Mucosa of descending colon (tissue), 3 donors: Measurements from ENCODE around the gene HDAC8. TPM values are rescaled to one million over a fixed set of nuclear protein-coding genes. Genes with fewer than 3 reads are reported as not detected.
"Not testable (repeated sequence)": the region's sequence is repeated elsewhere in the genome, so short reads cannot be mapped to it uniquely, and the experiment has no call there.

Source experiments
- ATAC-seq: fragments of 200-7000 bp; cut with Tn5 transposase; one replicate; pipeline ENCODE4 v1.9.1; 2020; ENCODE audit warnings: mild to moderate bottlenecking, moderate library complexity
- DNase-seq, 3 donors: peaks; one replicate each; pipeline ENCODE4 v3.0.0-alpha.2; 2020
- H3K36me3 ChIP-seq: fragments of 200-600 bp; one replicate; pipeline ENCODE4 v1.8.0; 2021; ENCODE audit warnings: low read depth, mild to moderate bottlenecking
- H3K4me1 ChIP-seq: fragments of 200-600 bp; one replicate; pipeline ENCODE4 v1.8.0; 2021; ENCODE audit warnings: low read depth, mild to moderate bottlenecking
- H3K4me3 ChIP-seq: fragments of 200-600 bp; one replicate; pipeline ENCODE4 v1.8.0; 2021; ENCODE audit warnings: mild to moderate bottlenecking
- H3K9me3 ChIP-seq: fragments of 200-600 bp; one replicate; pipeline ENCODE4 v1.8.0; 2021; ENCODE audit warnings: mild to moderate bottlenecking
- CTCF ChIP-seq: fragments of 200-600 bp; IDR thresholded peaks from one replicate; pipeline ENCODE4 v1.8.0; 2022; ENCODE audit warnings: antibody characterized with exemption, mild to moderate bottlenecking
- intact Hi-C, 2 donors: fragments of 100-400 bp; cut with DNase I in 1 of 2; cut with micrococcal nuclease in 1 of 2; formaldehyde crosslinking; loops; one replicate each; pipeline versions ENCODE4 v1.11.0 to v1.11.1; 2022; cut with DNase I, micrococcal nuclease
- total RNA-seq, 3 donors: library from RNA; stranded (reverse); fragmentation: NEBNext Ultra II Directional in 2 of 3; extraction: Animal tissue kit (Norgen Biotek cat#: 25700) in 2 of 3; gene quantifications; one replicate each; pipeline versions ENCODE4 v1.2.1 to v1.2.4, GENCODE V29; 2021 to 2023
- donor health status: DM: no; HTN: no; CAD: no; lungs with moderate emphysema.
- donor health status: DM: no; HTN: no; CAD: no.
- donor health status: DM: no; HTN: yes; CAD: no.

Gene HDAC8
- total RNA-seq, 3 donors from 2014 or later, result 24.4 to 29.4 (median 28.5) TPM

GRCh38 chrX:72526534-72527508 lies 45.8 kb downstream of the HDAC8 start:
- H3K9me3 ChIP-seq, result no peaks in the 10 kb centered on the region
- ATAC-seq, result no peak
- intact Hi-C loops, result no loop called here
- H3K4me1 ChIP-seq, result no peaks in the 10 kb centered on the region
- DNase-seq, result no peak
- no peak for TF ChIP-seq CTCF
- no peak overlapping the region for H3K4me3 ChIP-seq
- H3K36me3 ChIP-seq, result no peaks in the 10 kb centered on the region

GRCh38 chrX:72498782-72499181 lies 73.9 kb downstream of the HDAC8 start:
- DNase-seq (no peak), ATAC-seq (no peak)
- Histone ChIP-seq H3K9me3 (no peaks in the 10 kb centered on the region), H3K4me1 (no peaks in the 10 kb centered on the region), H3K4me3 (no peak overlapping the region), H3K36me3 (no peaks in the 10 kb centered on the region)
- no peak for TF ChIP-seq CTCF
- intact Hi-C loops, result no loop called here

- intact Hi-C loops, result no loop called here
- Histone ChIP-seq H3K4me1 (no peaks in the 10 kb centered on the region), H3K4me3 (no peak overlapping the region), H3K9me3 (no peaks in the 10 kb centered on the region), H3K36me3 (no peaks in the 10 kb centered on the region)
- ATAC-seq, result no peak
- peak in 1 of 3 donors; percentile 1 for DNase-seq
- TF ChIP-seq CTCF, result no peak
Observed at GRCh38 chrX:72495046-72495445, 77.6 kb downstream of the HDAC8 start.

- H3K4me1 ChIP-seq, result no peaks in the 10 kb centered on the region
- ATAC-seq (no peak), DNase-seq (no peak)
- intact Hi-C loops, result no loop called here
- no peak for TF ChIP-seq CTCF
- no peaks in the 10 kb centered on the region for H3K9me3 ChIP-seq
- H3K4me3 ChIP-seq, result no peak overlapping the region
- no peaks in the 10 kb centered on the region for H3K36me3 ChIP-seq
Observed at GRCh38 chrX:72492499-72492898, 80.1 kb downstream of the HDAC8 start.

GRCh38 chrX:72490221-72490620 lies 82.4 kb downstream of the HDAC8 start:
- intact Hi-C loops, H3K4me1 ChIP-seq, DNase-seq, H3K9me3 ChIP-seq, H3K4me3 ChIP-seq, H3K36me3 ChIP-seq, ATAC-seq: not testable (repeated sequence)

GRCh38 chrX:72487661-72488060 lies 85.0 kb downstream of the HDAC8 start:
- Histone ChIP-seq H3K4me1 (no peaks in the 10 kb centered on the region), H3K4me3 (no peak overlapping the region), H3K36me3 (no peaks in the 10 kb centered on the region), H3K9me3 (no peaks in the 10 kb centered on the region)
- ATAC-seq (no peak), DNase-seq (no peak)
- intact Hi-C loops, result no loop called here
- TF ChIP-seq CTCF, result no peak
